T-cell (primary cell): ENCODE results near the gene PRPH2. TPM values are rescaled to one million over a fixed set of nuclear protein-coding genes. Genes with fewer than 3 reads are reported as not detected.

Source experiments
- ATAC-seq, 4 experiments: fragments of 200-7000 bp in 3 of 4; fragments of 150-1000 bp in 1 of 4; cut with Tn5 transposase; replicated peaks in 1 of 4; 1 replicate in 3 of 4; 2 replicates in 1 of 4; pipeline ENCODE4 v1.10.0; 2021; ENCODE audit warnings: moderate library complexity in 3 of 4, mild to moderate bottlenecking in 2 of 4, moderate number of reproducible peaks in 1 of 4
- CTCF ChIA-PET, 2 donors: fragments of 300-600 bp; sonication (Branson Sonifier 250); formaldehyde crosslinking; loops; one replicate each; lab custom pipeline; 2022; ENCODE audit warnings: antibody characterized with exemption in 2 of 2; lab: Charles Lee
- POLR2A ChIA-PET, 2 donors: fragments of 300-600 bp; sonication (Branson Sonifier 250); formaldehyde crosslinking; loops; one replicate each; lab custom pipeline; 2022; ENCODE audit warnings: antibody characterized with exemption in 2 of 2; lab: Charles Lee
- DNase-seq, 35 experiments: peaks; one replicate each; pipeline versions ENCODE4 v3.0.0 to v3.0.0-alpha.2; 2013 to 2023
- H3K27ac ChIP-seq: one replicate; pipeline ENCODE4 v1.5.1; 2013; ENCODE audit warnings: low read length
- H3K27me3 ChIP-seq, 2 experiments: replicated peaks in 1 of 2; 1 replicate in 1 of 2; 2 replicates in 1 of 2; pipeline versions ENCODE4 v1.6.1 to v1.7.0; 2013; ENCODE audit warnings: low read length in 1 of 2, mixed read lengths in 1 of 2; ENCODE audit not compliant: control insufficient read depth in 2 of 2, insufficient read depth in 2 of 2; ENCODE audit errors: extremely low read depth in 1 of 2
- H3K36me3 ChIP-seq, 2 donors: 1 replicate in 1 of 2; 2 replicates in 1 of 2; pipeline versions ENCODE4 v1.6.1 to v1.7.0; 2013; ENCODE audit warnings: low read length in 1 of 2; ENCODE audit not compliant: control insufficient read depth in 2 of 2, insufficient read depth in 1 of 2; ENCODE audit errors: extremely low read depth in 1 of 2
- H3K4me1 ChIP-seq, 2 experiments: 1 replicate in 1 of 2; 2 replicates in 1 of 2; pipeline versions ENCODE4 v1.6.1 to v1.7.0; 2013; ENCODE audit warnings: low read length in 2 of 2, mixed read lengths in 1 of 2; ENCODE audit not compliant: insufficient read depth in 2 of 2, control insufficient read depth in 1 of 2; ENCODE audit errors: extremely low read depth in 1 of 2
- H3K4me3 ChIP-seq, 2 donors: 1 replicate in 1 of 2; 2 replicates in 1 of 2; pipeline versions ENCODE4 v1.5.1 to v1.7.0; 2013; ENCODE audit warnings: mild to moderate bottlenecking in 2 of 2, low read length in 1 of 2, moderate library complexity in 1 of 2; ENCODE audit not compliant: control insufficient read depth in 1 of 2; ENCODE audit errors: extremely low read depth in 1 of 2
- H3K9me3 ChIP-seq: 2 replicates; pipeline ENCODE4 v1.7.0; 2013
- H3K27ac Mint-ChIP-seq, 2 donors: one replicate each; pipeline ENCODE4 v1.8.0; 2020 to 2021; ENCODE audit warnings: mild to moderate bottlenecking in 2 of 2, mixed read lengths in 2 of 2
- H3K27me3 Mint-ChIP-seq, 2 donors: one replicate each; pipeline ENCODE4 v1.8.0; 2021 to 2022; ENCODE audit warnings: mixed read lengths in 2 of 2
- H3K36me3 Mint-ChIP-seq: one replicate; pipeline ENCODE4 v1.8.0; 2021; ENCODE audit warnings: mixed read lengths
- H3K4me1 Mint-ChIP-seq, 3 donors: one replicate each; pipeline ENCODE4 v1.8.0; 2020 to 2022; ENCODE audit warnings: mixed read lengths in 3 of 3, mild to moderate bottlenecking in 1 of 3
- H3K4me3 Mint-ChIP-seq, 3 donors: one replicate each; pipeline ENCODE4 v1.8.0; 2020 to 2022; ENCODE audit warnings: mild to moderate bottlenecking in 3 of 3, mixed read lengths in 3 of 3, moderate library complexity in 3 of 3
- H3K9me3 Mint-ChIP-seq, 3 donors: one replicate each; pipeline ENCODE4 v1.8.0; 2020 to 2022; ENCODE audit warnings: mixed read lengths in 3 of 3
- WGBS: methylation state at CpG from one replicate; pipeline ENCODE4 v1.1.5; 2013; ENCODE audit warnings: missing lambda C conversion rate; ENCODE audit not compliant: insufficient coverage; 5-methylcytosine and 5-hydroxymethylcytosine counted together
- total RNA-seq, 35 experiments: library from RNA in 6 of 35; stranded (reverse) in 6 of 35; fragments of 120-200 nt in 1 of 35; gene quantifications; one replicate each; pipeline versions ENCODE4 v1.2.1 to v1.2.4 and lab custom pipeline; 2013 to 2026

The PRPH2 gene
- total RNA-seq, 5 donors from 2014 or later (not counting 1 experiment from before 2014, with no cell fraction given), result 0.12 to 0.13 TPM; not detected in 3

DNA sequence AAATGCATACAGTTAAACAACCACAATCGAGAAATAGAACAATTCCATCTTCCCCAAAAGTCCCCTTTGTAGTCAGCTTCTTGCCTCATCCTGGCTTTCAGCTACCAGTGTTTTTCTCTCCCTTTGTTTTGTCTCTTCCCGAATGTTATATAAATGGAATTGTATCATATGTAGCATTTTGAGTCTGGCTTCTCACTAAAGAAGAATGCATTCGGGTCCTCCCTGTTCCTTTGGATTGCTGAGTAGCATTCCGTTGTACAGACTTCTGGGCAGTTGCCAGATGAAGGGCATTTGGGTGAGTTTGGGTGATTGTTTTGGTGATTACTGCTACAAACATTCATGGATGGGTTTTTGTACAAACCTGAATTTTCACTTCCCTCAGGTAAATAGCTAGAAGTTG is 27.8 kb downstream of the PRPH2 start:
- H3K27me3 Mint-ChIP-seq, result no peaks in the 10 kb centered on the region
- Histone ChIP-seq H3K4me1 (peaks cover 16 to 33% of the 10 kb centered on the region in 2 experiments), H3K4me3 (no peak overlapping the region), H3K9me3 (no peaks in the 10 kb centered on the region), H3K36me3 (peaks cover 0 to 38% of the 10 kb centered on the region in 2 donors), H3K27ac (no peak overlapping the region), H3K27me3 (no peaks in the 10 kb centered on the region)
- H3K9me3 Mint-ChIP-seq, result no peaks in the 10 kb centered on the region
- ATAC-seq, result no peak
- H3K4me3 Mint-ChIP-seq, result peak overlapping the region in 1 of 3 donors; percentile 19
- ChIA-PET CTCF (interaction anchor here in 1 of 2 donors (0.5 to 0.8 kb wide), 2 partner anchors 33 to 159 kb away, joined by 3 to 5 read pairs; no protein-coding TSS in a partner anchor), POLR2A (no interaction called here)
- H3K36me3 Mint-ChIP-seq, result peaks cover 23% of the 10 kb centered on the region
- peak overlapping the region; percentile 66 to 93 for H3K27ac Mint-ChIP-seq
- peaks cover 42 to 54% (median 45%) of the 10 kb centered on the region in 3 donors for H3K4me1 Mint-ChIP-seq
- no CpG with 5 or more reads among the region's 4 CpGs for WGBS
- DNase-seq, result no peak

DNA sequence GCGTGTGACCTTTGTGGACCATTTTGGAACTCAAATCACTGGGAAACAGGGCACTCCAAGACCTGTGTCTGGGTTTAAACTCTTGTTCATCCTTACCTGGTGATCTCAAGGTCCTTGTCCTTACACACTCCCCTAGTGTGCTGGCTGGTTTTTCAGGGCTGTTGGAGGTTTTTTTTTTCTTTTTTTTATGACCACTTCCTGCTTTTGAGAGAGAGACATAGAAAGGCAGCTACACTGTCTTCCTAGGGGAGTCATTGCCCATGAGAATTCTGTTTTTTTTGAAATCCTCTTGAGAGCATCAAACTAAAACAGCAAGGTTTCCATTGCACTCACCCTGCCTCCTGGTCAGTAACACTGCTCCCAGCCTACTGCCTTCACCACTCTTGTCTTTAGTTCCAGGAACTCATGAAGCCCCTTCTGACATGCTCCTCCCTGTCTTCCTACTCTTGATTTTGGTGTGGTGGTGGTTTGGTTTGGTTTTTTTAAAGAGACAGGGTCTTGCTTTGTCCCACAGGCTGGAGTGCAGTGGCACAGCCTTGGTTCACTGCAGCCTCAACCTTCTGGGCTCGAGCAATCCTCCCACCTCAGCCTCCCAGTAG is 28.6 kb downstream of the PRPH2 start:
- Mint-ChIP-seq H3K27ac (peak overlapping the region; percentile 85 to 93), H3K36me3 (peaks cover 31% of the 10 kb centered on the region), H3K4me1 (peaks cover 42 to 57% (median 48%) of the 10 kb centered on the region in 3 donors), H3K4me3 (peak overlapping the region in 1 of 3 donors; percentile 19), H3K27me3 (no peaks in the 10 kb centered on the region), H3K9me3 (no peaks in the 10 kb centered on the region)
- Histone ChIP-seq H3K27me3 (no peaks in the 10 kb centered on the region), H3K27ac (peak overlapping the region; percentile 53), H3K9me3 (no peaks in the 10 kb centered on the region), H3K4me3 (no peak overlapping the region), H3K36me3 (peaks cover 0 to 46% of the 10 kb centered on the region in 2 donors), H3K4me1 (peaks cover 16 to 33% of the 10 kb centered on the region in 2 experiments)
- ChIA-PET POLR2A (interaction anchor here (0.6 to 1.2 kb wide), 7 partner anchors 8 to 112 kb away, joined by 3 to 8 read pairs (median 4); partner anchors contain the start of gene TBCC (in 1 of the 2)), CTCF (interaction anchor here (0.6 to 2.4 kb wide), 3 partner anchors 33 to 188 kb away, joined by 3 to 12 read pairs (median 10); no protein-coding TSS in a partner anchor)
- 100% methylated on average over 1 of the region's 2 CpGs for WGBS
- peak in 4 of 35 experiments; percentile 1 to 42 (median 20) for DNase-seq
- peak; percentile 56 to 83 (median 70) for ATAC-seq

DNA sequence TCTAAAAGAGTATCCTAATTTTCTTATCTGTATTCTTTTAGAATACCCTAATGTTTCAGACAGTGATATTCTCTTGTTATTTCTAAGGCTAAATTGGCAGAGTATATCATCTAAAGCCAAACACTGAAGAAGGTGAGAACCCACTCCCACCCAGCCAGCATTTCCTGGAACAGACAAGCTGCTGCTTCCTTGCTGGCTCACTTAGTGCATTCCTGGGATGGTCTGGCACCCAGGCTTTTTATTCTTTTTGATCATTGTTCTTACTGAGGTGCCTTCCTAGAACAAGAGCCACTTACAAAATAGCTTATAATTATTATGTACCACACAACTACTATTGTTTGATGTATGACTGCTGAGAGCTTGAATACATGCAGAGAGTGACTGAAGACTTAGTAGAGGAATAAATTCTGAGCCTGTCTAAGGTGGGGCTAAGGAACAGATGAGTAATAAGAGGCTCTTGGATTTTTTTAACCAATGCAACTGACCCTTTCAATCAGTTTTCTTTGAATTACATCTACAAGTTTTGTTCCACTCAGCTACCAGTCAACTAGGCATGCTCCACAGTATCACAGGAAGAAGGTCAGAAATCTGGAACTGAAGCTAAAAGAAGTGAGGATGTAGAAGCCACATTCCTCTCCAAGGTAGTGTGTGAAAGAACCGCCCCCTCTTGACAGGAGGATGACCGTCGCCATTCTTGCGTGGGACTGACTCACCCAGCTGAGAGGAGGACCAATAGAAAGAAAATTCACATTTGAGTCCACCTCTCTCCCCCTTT is 30.1 kb downstream of the PRPH2 start:
- ChIA-PET CTCF (interaction anchor here (0.6 to 2.4 kb wide), 6 partner anchors 22 to 89 kb away, joined by 3 to 12 read pairs (median 3); no protein-coding TSS in a partner anchor), POLR2A (no interaction called here)
- Histone ChIP-seq H3K27me3 (no peaks in the 10 kb centered on the region), H3K36me3 (peaks cover 0 to 56% of the 10 kb centered on the region in 2 donors), H3K4me1 (peaks cover 16 to 33% of the 10 kb centered on the region in 2 experiments), H3K9me3 (no peaks in the 10 kb centered on the region), H3K27ac (peak overlapping the region; percentile 14), H3K4me3 (no peak overlapping the region)
- ATAC-seq (no peak), DNase-seq (no peak)
- Mint-ChIP-seq H3K9me3 (no peaks in the 10 kb centered on the region), H3K27me3 (no peaks in the 10 kb centered on the region), H3K4me1 (peaks cover 42 to 57% (median 50%) of the 10 kb centered on the region in 3 donors), H3K36me3 (peaks cover 43% of the 10 kb centered on the region), H3K4me3 (peak overlapping the region in 1 of 3 donors; percentile 9), H3K27ac (peak overlapping the region; percentile 85 to 93)
- WGBS, result no CpG with 5 or more reads among the region's 4 CpGs

DNA sequence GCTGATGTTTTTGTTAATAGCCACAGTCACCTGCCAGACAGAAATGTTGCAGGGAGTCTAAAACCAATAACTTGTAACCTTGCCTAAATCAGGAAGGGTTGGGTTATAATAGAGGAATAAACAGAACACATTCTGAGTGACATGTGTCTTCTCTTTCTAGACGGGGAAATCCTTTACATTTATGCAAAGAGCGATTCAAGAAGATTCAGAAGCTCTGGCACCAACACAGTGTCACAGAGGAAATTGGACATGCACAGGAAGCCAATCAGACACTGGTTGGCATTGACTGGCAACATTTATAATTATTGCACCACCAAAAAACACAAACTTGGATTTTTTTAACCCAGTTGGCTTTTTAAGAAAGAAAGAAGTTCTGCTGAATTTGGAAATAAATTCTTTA is 31.5 kb downstream of the PRPH2 start:
- H3K27me3 ChIP-seq, result no peaks in the 10 kb centered on the region
- peaks cover 16 to 33% of the 10 kb centered on the region in 2 experiments for H3K4me1 ChIP-seq
- 50% methylated on average over 1 of the region's 2 CpGs for WGBS
- peak in 2 of 4 experiments; percentile 57 to 79 for ATAC-seq
- peak overlapping the region in 1 of 3 donors; percentile 41 for H3K4me3 Mint-ChIP-seq
- no peaks in the 10 kb centered on the region for H3K9me3 ChIP-seq
- H3K27ac Mint-ChIP-seq, result peak overlapping the region; percentile 82 to 86
- ChIA-PET POLR2A (interaction anchor here (0.6 to 0.7 kb wide), 2 partner anchors 44 to 188 kb away, joined by 3 read pairs; no protein-coding TSS in a partner anchor), CTCF (interaction anchor here (0.6 to 1.9 kb wide), 3 partner anchors 29 to 1357 kb away, joined by 3 to 5 read pairs (median 3); no protein-coding TSS in a partner anchor)
- H3K27ac ChIP-seq, result no peak overlapping the region
- peak in 1 of 35 experiments; percentile 35 for DNase-seq
- H3K36me3 Mint-ChIP-seq, result peaks cover 49% of the 10 kb centered on the region
- H3K9me3 Mint-ChIP-seq, result no peaks in the 10 kb centered on the region
- no peaks in the 10 kb centered on the region for H3K27me3 Mint-ChIP-seq
- H3K4me1 Mint-ChIP-seq, result peaks cover 42 to 57% (median 50%) of the 10 kb centered on the region in 3 donors
- peaks cover 0 to 57% of the 10 kb centered on the region in 2 donors for H3K36me3 ChIP-seq
- no peak overlapping the region for H3K4me3 ChIP-seq

DNA sequence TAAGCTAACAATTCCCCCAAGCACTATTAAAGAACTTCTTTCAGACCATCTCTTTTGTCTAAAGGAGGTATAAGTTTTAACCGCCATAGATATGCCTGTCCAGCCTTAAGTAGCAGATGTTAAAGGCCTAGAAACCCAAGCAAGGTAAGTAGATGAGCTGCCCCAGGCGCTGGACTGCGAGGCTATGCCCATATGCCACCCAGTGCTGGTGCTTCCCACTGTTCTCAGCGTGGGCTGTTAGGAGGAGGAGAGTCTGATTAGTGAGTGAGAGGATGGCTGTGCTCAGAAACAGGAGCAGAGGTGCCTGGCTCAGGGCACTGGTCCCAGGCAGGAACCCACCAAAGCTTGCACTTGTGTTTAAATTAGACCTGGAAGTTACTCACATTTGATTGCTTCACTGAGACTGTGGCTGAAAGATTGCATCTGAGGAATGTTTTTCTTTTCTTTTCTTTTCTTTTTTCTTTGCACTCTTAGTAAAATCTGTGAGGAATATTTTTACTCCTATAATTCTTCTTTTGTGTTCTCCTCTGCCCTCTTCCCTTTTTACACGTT is 32.2 kb downstream of the PRPH2 start:
- H3K9me3 Mint-ChIP-seq, result no peaks in the 10 kb centered on the region
- H3K36me3 Mint-ChIP-seq, result peaks cover 56% of the 10 kb centered on the region
- CTCF ChIA-PET, result interaction anchor here (0.6 to 1.9 kb wide), 3 partner anchors 28 to 488 kb away, joined by 3 to 5 read pairs (median 5); no protein-coding TSS in a partner anchor
- ATAC-seq, result no peak
- no peaks in the 10 kb centered on the region for H3K27me3 Mint-ChIP-seq
- POLR2A ChIA-PET, result no interaction called here
- no peak for DNase-seq
- peaks cover 42 to 57% (median 50%) of the 10 kb centered on the region in 3 donors for H3K4me1 Mint-ChIP-seq
- H3K9me3 ChIP-seq, result no peaks in the 10 kb centered on the region
- H3K4me3 ChIP-seq, result no peak overlapping the region
- H3K27ac Mint-ChIP-seq, result peak overlapping the region; percentile 82 to 86
- no peak overlapping the region for H3K27ac ChIP-seq
- H3K27me3 ChIP-seq, result no peaks in the 10 kb centered on the region
- H3K4me3 Mint-ChIP-seq, result peak overlapping the region in 1 of 3 donors; percentile 41
- peaks cover 16 to 33% of the 10 kb centered on the region in 2 experiments for H3K4me1 ChIP-seq
- H3K36me3 ChIP-seq, result peaks cover 0 to 64% of the 10 kb centered on the region in 2 donors
- WGBS, result 100% methylated on average over 3 of the region's 5 CpGs
